NOMO-1 treated with dmso at 0.1 percent for 144 hours (cell line): ENCODE results near the gene FAM171A1.
"Not testable (repeated sequence)": the region's sequence is repeated elsewhere in the genome, so short reads cannot be mapped to it uniquely, and the experiment has no call there.

Experiments
- DNase-seq: peaks from one replicate; lab custom pipeline; 2025; ENCODE audit not compliant: unreplicated experiment; lab: John Stamatoyannopoulos, UW

FAM171A1 gene

GRCh38 chr10:15216700-15217099, 154.4 kb downstream of the FAM171A1 start:
- no peak for DNase-seq

- DNase-seq, result no peak
Observed at GRCh38 chr10:15214237-15214636, 156.9 kb downstream of the FAM171A1 start.

GRCh38 chr10:15213461-15213861, 157.6 kb downstream of the FAM171A1 start:
- DNase-seq, result no peak

GRCh38 chr10:15211464-15211979, 159.6 kb downstream of the FAM171A1 start:
- DNase-seq, result no peak

- DNase-seq, result no peak
Observed at GRCh38 chr10:15210521-15210920, 160.6 kb downstream of the FAM171A1 start.

GRCh38 chr10:15209827-15210509, 161.1 kb downstream of the FAM171A1 start:
- no peak for DNase-seq

GRCh38 chr10:15208221-15208620, 162.9 kb downstream of the FAM171A1 start:
- DNase-seq, result no peak

GRCh38 chr10:15207410-15207809, 163.7 kb downstream of the FAM171A1 start:
- DNase-seq, result not testable (repeated sequence)

GRCh38 chr10:15202639-15203038, 168.4 kb downstream of the FAM171A1 start:
- no peak for DNase-seq

- not testable (repeated sequence) for DNase-seq
Observed at GRCh38 chr10:15202301-15202621, 168.8 kb downstream of the FAM171A1 start.

- DNase-seq, result no peak
Observed at GRCh38 chr10:15201589-15202300, 169.3 kb downstream of the FAM171A1 start.

- DNase-seq, result no peak
Observed at GRCh38 chr10:15200626-15201025, 170.5 kb downstream of the FAM171A1 start.

- no peak for DNase-seq
Observed at GRCh38 chr10:15197911-15198310, 173.2 kb downstream of the FAM171A1 start.

- no peak for DNase-seq
Observed at GRCh38 chr10:15197276-15197675, 173.8 kb downstream of the FAM171A1 start.

- DNase-seq, result no peak
Observed at GRCh38 chr10:15196021-15196834, 174.9 kb downstream of the FAM171A1 start.

GRCh38 chr10:15189133-15189885, 181.8 kb downstream of the FAM171A1 start:
- peak; percentile 50 for DNase-seq

- no peak for DNase-seq
Observed at GRCh38 chr10:15188603-15189002, 182.5 kb downstream of the FAM171A1 start.

GRCh38 chr10:15183689-15184481, 187.2 kb downstream of the FAM171A1 start:
- no peak for DNase-seq

GRCh38 chr10:15182540-15183207, 188.4 kb downstream of the FAM171A1 start:
- no peak for DNase-seq
